Bone marrow (tissue), 2 donors: ENCODE measurements around the gene SDK1.
"Not testable (repeated sequence)": the region's sequence is repeated elsewhere in the genome, so short reads cannot be mapped to it uniquely, and the experiment has no call there.

Experiments used
- DNase-seq, 2 donors: peaks; one replicate each; lab custom pipeline; 2025; lab: John Stamatoyannopoulos, UW

Gene SDK1

GRCh38 chr7:3655635-3656034 is 354.6 kb downstream of the SDK1 start:
- DNase-seq: no peak

- DNase-seq: no peak
Measured at GRCh38 chr7:3657206-3657605, 356.2 kb downstream of the SDK1 start.

- no peak for DNase-seq
Measured at GRCh38 chr7:3668743-3669142, 367.7 kb downstream of the SDK1 start.

GRCh38 chr7:3670898-3671297 is 369.8 kb downstream of the SDK1 start:
- DNase-seq: no peak

- no peak for DNase-seq
Measured at GRCh38 chr7:3673524-3673923, 372.5 kb downstream of the SDK1 start.

GRCh38 chr7:3678314-3678810 is 377.3 kb downstream of the SDK1 start:
- DNase-seq: no peak

GRCh38 chr7:3682028-3682710 is 381.1 kb downstream of the SDK1 start:
- no peak for DNase-seq

- no peak for DNase-seq
Measured at GRCh38 chr7:3683546-3684539, 382.8 kb downstream of the SDK1 start.

- DNase-seq: no peak
Measured at GRCh38 chr7:3688071-3688470, 387.0 kb downstream of the SDK1 start.

GRCh38 chr7:3688842-3689241 is 387.8 kb downstream of the SDK1 start:
- DNase-seq: no peak

GRCh38 chr7:3691478-3692158 is 390.6 kb downstream of the SDK1 start:
- no peak for DNase-seq

- DNase-seq: no peak
Measured at GRCh38 chr7:3695602-3696001, 394.6 kb downstream of the SDK1 start.

GRCh38 chr7:3696113-3696512 is 395.1 kb downstream of the SDK1 start:
- no peak for DNase-seq

GRCh38 chr7:3697472-3697871 is 396.4 kb downstream of the SDK1 start:
- no peak for DNase-seq

GRCh38 chr7:3705258-3705657 is 404.2 kb downstream of the SDK1 start:
- no peak for DNase-seq

GRCh38 chr7:3706091-3706490 is 405.0 kb downstream of the SDK1 start:
- DNase-seq: not testable (repeated sequence)

GRCh38 chr7:3710122-3710521 is 409.1 kb downstream of the SDK1 start:
- DNase-seq: no peak

- DNase-seq: no peak
Measured at GRCh38 chr7:3710531-3710930, 409.5 kb downstream of the SDK1 start.

- no peak for DNase-seq
Measured at GRCh38 chr7:3712841-3713240, 411.8 kb downstream of the SDK1 start.

- no peak for DNase-seq
Measured at GRCh38 chr7:3721422-3721821, 420.4 kb downstream of the SDK1 start.

GRCh38 chr7:3722396-3722922 is 421.4 kb downstream of the SDK1 start:
- DNase-seq: no peak
